Left ventricle myocardium superior (tissue), 1 donor: ENCODE data around the gene AP3M1. TPM values are rescaled to one million over a fixed set of nuclear protein-coding genes. Genes with fewer than 3 reads are reported as not detected.

Experiments
- ATAC-seq: fragments of 200-7000 bp; cut with Tn5 transposase; one replicate; pipeline ENCODE4 v1.9.1; 2020; ENCODE audit warnings: mild to moderate bottlenecking, moderate library complexity
- DNase-seq: peaks from one replicate; pipeline ENCODE4 v3.0.0-alpha.2; 2020
- intact Hi-C: fragments of 100-400 bp; cut with micrococcal nuclease; formaldehyde crosslinking; loops from one replicate; pipeline ENCODE4 v1.11.0; 2022
- total RNA-seq: library from RNA; stranded (reverse); fragmentation: NEBNext Ultra II Directional; extraction: Animal tissue kit (Norgen Biotek cat#: 25700); gene quantifications from one replicate; pipeline ENCODE4 v1.2.1, GENCODE V29; 2021
- donor health status: DM: no; HTN: yes; CAD: no; lungs with severe emphysema.

Gene AP3M1
- total RNA-seq, 1 donor from 2014 or later, result 27.9 TPM

GRCh38 chr10:74123081-74123480, 27.5 kb downstream of the AP3M1 start:
- ATAC-seq (no peak), DNase-seq (no peak)
- intact Hi-C loops, result no loop called here

GRCh38 chr10:74122060-74122459, 28.6 kb downstream of the AP3M1 start:
- DNase-seq, result no peak
- ATAC-seq, result peak; percentile 19
- intact Hi-C loops, result no loop called here

- no peak for ATAC-seq
- intact Hi-C loops, result no loop called here
- no peak for DNase-seq
Observed at GRCh38 chr10:74121368-74121767, 29.3 kb downstream of the AP3M1 start.

- no peak for DNase-seq
- intact Hi-C loops, result no loop called here
- ATAC-seq, result no peak
Observed at GRCh38 chr10:74120911-74121310, 29.7 kb downstream of the AP3M1 start.

GRCh38 chr10:74118804-74119203, 31.8 kb downstream of the AP3M1 start:
- DNase-seq (no peak), ATAC-seq (peak; percentile 17)
- intact Hi-C loops, result no loop called here

GRCh38 chr10:74117738-74118137, 32.9 kb downstream of the AP3M1 start:
- ATAC-seq, result no peak
- intact Hi-C loops, result no loop called here

GRCh38 chr10:74114041-74114448, 36.6 kb downstream of the AP3M1 start:
- no peak for DNase-seq
- peak; percentile 29 for ATAC-seq
- intact Hi-C loops, result no loop called here

More at GRCh38 chr10:74117738-74118137, 32.9 kb downstream of the AP3M1 start:
- DNase-seq, result no peak

- ATAC-seq (peak; percentile 9), DNase-seq (no peak)
- intact Hi-C loops, result no loop called here
Observed at GRCh38 chr10:74113546-74113945, 37.1 kb downstream of the AP3M1 start.

GRCh38 chr10:74111799-74112198, 38.8 kb downstream of the AP3M1 start:
- intact Hi-C loops, result no loop called here
- ATAC-seq (peak; percentile 7), DNase-seq (no peak)

GRCh38 chr10:74110120-74110519, 40.5 kb downstream of the AP3M1 start:
- intact Hi-C loops, result no loop called here

GRCh38 chr10:74109452-74109851, 41.2 kb downstream of the AP3M1 start:
- DNase-seq, result no peak
- no peak for ATAC-seq
- intact Hi-C loops, result no loop called here

More at GRCh38 chr10:74110120-74110519, 40.5 kb downstream of the AP3M1 start:
- DNase-seq (no peak), ATAC-seq (no peak)

GRCh38 chr10:74107391-74107790, 43.2 kb downstream of the AP3M1 start:
- intact Hi-C loops, result no loop called here
- DNase-seq (no peak), ATAC-seq (no peak)

- DNase-seq (no peak), ATAC-seq (no peak)
- intact Hi-C loops, result no loop called here
Observed at GRCh38 chr10:74104996-74105395, 45.6 kb downstream of the AP3M1 start.

- intact Hi-C loops, result no loop called here
- no peak for DNase-seq
- ATAC-seq, result no peak
Observed at GRCh38 chr10:74104480-74104879, 46.1 kb downstream of the AP3M1 start.

GRCh38 chr10:74103560-74104258, 46.9 kb downstream of the AP3M1 start:
- ATAC-seq (peak; percentile 49), DNase-seq (no peak)
- intact Hi-C loops, result no loop called here

GRCh38 chr10:74099836-74100235, 50.8 kb downstream of the AP3M1 start:
- DNase-seq (no peak), ATAC-seq (no peak)
- intact Hi-C loops, result no loop called here

- no peak for DNase-seq
- intact Hi-C loops, result no loop called here
- ATAC-seq, result no peak
Observed at GRCh38 chr10:74099420-74099819, 51.2 kb downstream of the AP3M1 start.

- no peak for DNase-seq
- intact Hi-C loops, result no loop called here
- no peak for ATAC-seq
Observed at GRCh38 chr10:74097776-74098175, 52.9 kb downstream of the AP3M1 start.

GRCh38 chr10:74096777-74097176, 53.9 kb downstream of the AP3M1 start:
- DNase-seq, result no peak
- no peak for ATAC-seq
- intact Hi-C loops, result no loop called here

- intact Hi-C loops, result no loop called here
- DNase-seq, result no peak
- ATAC-seq, result no peak
Observed at GRCh38 chr10:74094231-74094630, 56.4 kb downstream of the AP3M1 start.

GRCh38 chr10:74093530-74094164, 57.0 kb downstream of the AP3M1 start:
- intact Hi-C loops, result no loop called here
- no peak for ATAC-seq

More at GRCh38 chr10:74093530-74094164, 57.0 kb downstream of the AP3M1 start:
- no peak for DNase-seq
